Mesenchymal stem cell (in vitro differentiated cells and primary cell): Measurements from ENCODE around the gene BAG5.

Experiments
- DNase-seq: peaks from one replicate; pipeline ENCODE4 v3.0.0-alpha.2; 2013
- H2AFZ ChIP-seq: one replicate; pipeline ENCODE4 v1.6.1; 2013; ENCODE audit warnings: low read depth, mild to moderate bottlenecking, control low read depth, inconsistent platforms, low read length, moderate library complexity
- H2AK5ac ChIP-seq: 2 replicates; pipeline ENCODE4 v1.6.1; 2013; ENCODE audit warnings: low read length, moderate library complexity, mild to moderate bottlenecking, inconsistent platforms; ENCODE audit not compliant: severe bottlenecking
- H2BK120ac ChIP-seq: one replicate; pipeline ENCODE4 v1.6.1; 2013; ENCODE audit warnings: low read depth, mild to moderate bottlenecking, inconsistent platforms, low read length, moderate library complexity
- H2BK12ac ChIP-seq, 2 experiments: one replicate each; pipeline ENCODE4 v1.6.1; 2013; ENCODE audit warnings: inconsistent platforms in 2 of 2, low read length in 2 of 2, mild to moderate bottlenecking in 2 of 2, moderate library complexity in 2 of 2, control low read depth in 1 of 2
- H2BK15ac ChIP-seq: one replicate; pipeline ENCODE4 v1.6.1; 2013; ENCODE audit warnings: mild to moderate bottlenecking, low read depth, inconsistent platforms; ENCODE audit not compliant: poor library complexity, severe bottlenecking
- H2BK5ac ChIP-seq: 2 replicates; pipeline ENCODE4 v1.6.1; 2013; ENCODE audit warnings: low read depth, mild to moderate bottlenecking, low read length, control low read depth, inconsistent platforms; ENCODE audit not compliant: poor library complexity, severe bottlenecking
- H3K14ac ChIP-seq, 2 experiments: one replicate each; pipeline ENCODE4 v1.6.1; 2013; ENCODE audit warnings: inconsistent platforms in 2 of 2, low read length in 2 of 2, control low read depth in 1 of 2, mild to moderate bottlenecking in 1 of 2, moderate library complexity in 1 of 2
- H3K18ac ChIP-seq, 2 experiments: one replicate each; pipeline ENCODE4 v1.6.1; 2013; ENCODE audit warnings: inconsistent platforms in 2 of 2, low read length in 2 of 2, control low read depth in 1 of 2, low read depth in 1 of 2, mild to moderate bottlenecking in 1 of 2
- H3K23ac ChIP-seq, 2 experiments: one replicate each; pipeline ENCODE4 v1.6.1; 2013; ENCODE audit warnings: inconsistent platforms in 2 of 2, low read length in 2 of 2, mild to moderate bottlenecking in 2 of 2, moderate library complexity in 2 of 2, control low read depth in 1 of 2
- H3K27ac ChIP-seq: 2 replicates; pipeline ENCODE4 v1.5.1; 2013; ENCODE audit warnings: mild to moderate bottlenecking, moderate library complexity, low read length, control low read depth, inconsistent platforms; ENCODE audit not compliant: poor library complexity, severe bottlenecking
- H3K27me3 ChIP-seq, 2 experiments: 2 replicates each; pipeline versions ENCODE4 v1.6.1 to v1.7.0; 2013; ENCODE audit warnings: low read length in 2 of 2, mild to moderate bottlenecking in 2 of 2, moderate library complexity in 2 of 2, control low read depth in 1 of 2, inconsistent platforms in 1 of 2; ENCODE audit not compliant: control insufficient read depth in 1 of 2, insufficient read depth in 1 of 2
- H3K36me3 ChIP-seq, 2 experiments: 2 replicates each; pipeline versions ENCODE4 v1.6.1 to v1.7.0; 2013; ENCODE audit warnings: low read length in 2 of 2, control low read depth in 1 of 2, inconsistent platforms in 1 of 2, low read depth in 1 of 2, mild to moderate bottlenecking in 1 of 2; ENCODE audit not compliant: insufficient read depth in 2 of 2, control insufficient read depth in 1 of 2
- H3K4ac ChIP-seq, 2 experiments: one replicate each; pipeline ENCODE4 v1.6.1; 2013; ENCODE audit warnings: inconsistent platforms in 2 of 2, low read length in 2 of 2, mild to moderate bottlenecking in 2 of 2, moderate library complexity in 2 of 2, control low read depth in 1 of 2, low read depth in 1 of 2
- H3K4me1 ChIP-seq: 2 replicates; pipeline ENCODE4 v1.6.1; 2013; ENCODE audit warnings: low read depth, low read length, control low read depth; ENCODE audit not compliant: control insufficient read depth, insufficient read depth
- H3K4me2 ChIP-seq: 2 replicates; pipeline ENCODE4 v1.6.1; 2013; ENCODE audit warnings: low read length, mild to moderate bottlenecking, inconsistent platforms; ENCODE audit not compliant: poor library complexity, severe bottlenecking
- H3K4me3 ChIP-seq, 2 experiments: 2 replicates each; pipeline versions ENCODE4 v1.5.1 to v1.7.0; 2013; ENCODE audit warnings: low read length in 2 of 2, mild to moderate bottlenecking in 2 of 2, control low read depth in 1 of 2, low read depth in 1 of 2; ENCODE audit not compliant: insufficient read depth in 1 of 2
- H3K79me1 ChIP-seq: replicated peaks from 2 replicates; pipeline ENCODE4 v1.6.1; 2013; ENCODE audit warnings: mild to moderate bottlenecking, control low read depth, low read length, inconsistent platforms; ENCODE audit not compliant: poor library complexity, severe bottlenecking
- H3K9ac ChIP-seq: 2 replicates; pipeline ENCODE4 v1.7.0; 2013; ENCODE audit warnings: mild to moderate bottlenecking, low read length, moderate library complexity
- H3K9me3 ChIP-seq: 2 replicates; pipeline ENCODE4 v1.7.0; 2013; ENCODE audit warnings: mild to moderate bottlenecking, low read length; ENCODE audit not compliant: control insufficient read depth
- H4K8ac ChIP-seq: one replicate; pipeline ENCODE4 v1.6.1; 2013; ENCODE audit warnings: inconsistent platforms, mild to moderate bottlenecking, low read length, moderate library complexity
- H4K91ac ChIP-seq: one replicate; pipeline ENCODE4 v1.6.1; 2013; ENCODE audit warnings: mild to moderate bottlenecking, low read length, inconsistent platforms
- WGBS: methylation state at CpG from one replicate; pipeline ENCODE4 v1.1.7; 2013; ENCODE audit warnings: mixed read lengths; 5-methylcytosine and 5-hydroxymethylcytosine counted together

The BAG5 gene

GRCh38 chr14:103536693-103537092 is 25.8 kb downstream of the BAG5 start:
- no peak overlapping the region for H4K8ac ChIP-seq
- H3K27me3 ChIP-seq, result no peaks in the 10 kb centered on the region
- WGBS, result 89% methylated on average over 9 of the region's 9 CpGs
- H2BK5ac ChIP-seq, result no peak overlapping the region
- H3K36me3 ChIP-seq, result peaks cover 9 to 60% of the 10 kb centered on the region in 2 experiments
- H3K9ac ChIP-seq, result peak overlapping the region; percentile 66
- H3K27ac ChIP-seq, result no peak overlapping the region
- H2AFZ ChIP-seq, result no peak overlapping the region
- no peak overlapping the region for H3K4me2 ChIP-seq
- DNase-seq, result no peak
- peaks cover 9% of the 10 kb centered on the region for H3K79me1 ChIP-seq
- no peaks in the 10 kb centered on the region for H3K9me3 ChIP-seq
- no peak overlapping the region for H3K14ac ChIP-seq
- H2AK5ac ChIP-seq, result no peak overlapping the region
- no peak overlapping the region for H4K91ac ChIP-seq
- no peak overlapping the region for H3K4ac ChIP-seq
- no peak overlapping the region for H2BK15ac ChIP-seq
- no peak overlapping the region for H2BK12ac ChIP-seq
- no peak overlapping the region for H3K18ac ChIP-seq
- H2BK120ac ChIP-seq, result no peak overlapping the region
- H3K4me1 ChIP-seq, result peaks cover 45% of the 10 kb centered on the region
- H3K23ac ChIP-seq, result no peak overlapping the region
- no peak overlapping the region for H3K4me3 ChIP-seq

- Histone ChIP-seq H3K79me1 (peaks cover 15% of the 10 kb centered on the region), H3K23ac (no peak overlapping the region), H3K14ac (no peak overlapping the region), H3K36me3 (peaks cover 12 to 66% of the 10 kb centered on the region in 2 experiments), H2BK5ac (no peak overlapping the region), H3K4me2 (no peak overlapping the region), H3K27me3 (no peaks in the 10 kb centered on the region), H3K9me3 (no peaks in the 10 kb centered on the region), H3K27ac (no peak overlapping the region), H2AFZ (no peak overlapping the region), H3K9ac (no peak overlapping the region), H3K18ac (no peak overlapping the region), H2BK120ac (no peak overlapping the region), H4K91ac (no peak overlapping the region), H3K4me1 (peaks cover 44% of the 10 kb centered on the region), H4K8ac (no peak overlapping the region), H3K4ac (no peak overlapping the region), H2BK15ac (no peak overlapping the region), H2BK12ac (no peak overlapping the region), H2AK5ac (no peak overlapping the region), H3K4me3 (no peak overlapping the region)
- whole genome bisulfite sequencing, result 92% methylated on average over 11 of the region's 11 CpGs
- no peak for DNase-seq
These were observed 26.4 kb downstream of the BAG5 start for GRCh38 chr14:103535891-103536565.

DNA sequence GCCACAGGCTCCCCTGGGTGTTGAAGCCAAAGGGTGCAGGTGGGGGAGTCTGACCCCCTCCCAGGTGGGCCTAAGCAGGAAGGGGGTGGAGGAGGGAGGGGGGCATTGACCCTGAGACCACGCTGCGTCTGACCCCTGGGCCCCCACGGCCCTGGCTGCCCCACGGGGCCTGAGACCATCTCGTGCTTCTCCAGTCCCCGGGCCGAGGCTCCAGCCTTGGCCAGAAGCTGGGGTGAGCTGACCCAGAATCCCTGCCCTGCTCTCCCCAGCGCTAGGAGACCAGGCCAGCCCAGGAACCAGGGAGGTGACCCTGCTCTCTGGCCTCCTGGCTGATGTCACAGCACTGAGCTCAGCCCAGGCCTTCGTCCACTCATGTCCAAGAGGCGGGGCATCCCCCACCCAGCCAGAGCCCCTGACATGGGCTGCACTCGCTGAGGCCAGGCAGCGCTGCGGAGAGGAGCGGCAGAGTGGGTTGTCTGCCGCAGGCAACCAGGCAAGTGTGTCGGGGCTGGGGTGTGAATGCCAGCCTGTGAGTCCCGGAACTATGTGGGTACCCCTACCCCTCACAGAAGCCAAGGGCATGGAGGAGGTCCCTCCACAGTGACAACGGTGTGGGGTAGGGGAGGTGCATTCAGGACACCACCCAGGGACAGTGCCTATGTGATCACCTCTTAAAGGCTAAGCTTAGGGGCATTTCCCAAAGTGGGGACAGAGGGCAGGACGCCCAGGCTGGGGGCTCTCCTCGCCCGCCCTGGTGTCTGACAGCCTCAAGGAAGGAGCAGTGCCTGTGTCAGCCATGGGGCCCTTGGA is 27.2 kb downstream of the BAG5 start:
- Histone ChIP-seq H2BK15ac (no peak overlapping the region), H3K4me1 (peaks cover 44% of the 10 kb centered on the region), H3K27ac (no peak overlapping the region), H3K23ac (no peak overlapping the region), H2AK5ac (no peak overlapping the region), H2BK12ac (no peak overlapping the region), H3K14ac (no peak overlapping the region), H3K36me3 (peaks cover 18 to 74% of the 10 kb centered on the region in 2 experiments), H3K4ac (no peak overlapping the region), H3K27me3 (no peaks in the 10 kb centered on the region), H2AFZ (no peak overlapping the region), H3K9me3 (no peaks in the 10 kb centered on the region), H3K79me1 (peaks cover 20% of the 10 kb centered on the region), H3K4me2 (no peak overlapping the region), H3K18ac (no peak overlapping the region), H4K8ac (no peak overlapping the region), H3K9ac (no peak overlapping the region), H2BK120ac (no peak overlapping the region), H3K4me3 (no peak overlapping the region), H4K91ac (peak overlapping the region; percentile 8), H2BK5ac (no peak overlapping the region)
- no peak for DNase-seq
- WGBS, result 88% methylated on average over 21 of the region's 21 CpGs

DNA sequence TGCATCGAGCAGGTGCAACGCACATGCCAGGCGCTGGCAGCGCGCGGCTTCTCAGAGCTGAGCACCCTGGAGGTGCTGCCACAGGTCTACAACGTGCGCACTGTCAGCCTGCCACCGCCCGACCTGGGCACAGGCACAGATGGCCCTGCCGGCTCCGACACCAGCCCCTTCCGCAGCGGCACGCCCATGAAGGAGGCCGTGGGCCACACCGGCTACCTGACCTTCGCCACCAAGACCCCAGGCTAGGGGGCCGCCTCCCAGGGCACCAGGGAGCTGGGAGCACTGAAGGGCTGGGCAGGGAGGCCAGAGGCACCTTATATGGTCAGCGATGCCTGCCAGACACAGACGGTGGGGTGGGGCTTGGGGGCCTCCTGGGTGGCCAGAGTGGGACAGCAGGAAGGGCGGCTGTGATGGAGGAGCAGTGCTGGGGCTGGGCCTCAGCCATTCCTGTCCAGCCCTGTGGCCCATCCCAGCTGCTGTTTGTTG is 27.8 kb downstream of the BAG5 start:
- H3K27ac ChIP-seq, result no peak overlapping the region
- no peak overlapping the region for H2AFZ ChIP-seq
- no peak overlapping the region for H3K4me2 ChIP-seq
- H4K8ac ChIP-seq, result no peak overlapping the region
- H3K9me3 ChIP-seq, result no peaks in the 10 kb centered on the region
- H2BK12ac ChIP-seq, result no peak overlapping the region
- H3K4me1 ChIP-seq, result peaks cover 48% of the 10 kb centered on the region
- DNase-seq, result no peak
- no peak overlapping the region for H2BK15ac ChIP-seq
- H3K4me3 ChIP-seq, result no peak overlapping the region
- H3K27me3 ChIP-seq, result no peaks in the 10 kb centered on the region
- H3K79me1 ChIP-seq, result peaks cover 25% of the 10 kb centered on the region
- H3K18ac ChIP-seq, result no peak overlapping the region
- H2BK120ac ChIP-seq, result no peak overlapping the region
- peaks cover 18 to 75% of the 10 kb centered on the region in 2 experiments for H3K36me3 ChIP-seq
- no peak overlapping the region for H3K4ac ChIP-seq
- no peak overlapping the region for H2BK5ac ChIP-seq
- no peak overlapping the region for H4K91ac ChIP-seq
- no peak overlapping the region for H3K14ac ChIP-seq
- no peak overlapping the region for H2AK5ac ChIP-seq
- no peak overlapping the region for H3K9ac ChIP-seq
- 95% methylated on average over 22 of the region's 22 CpGs for WGBS
- H3K23ac ChIP-seq, result no peak overlapping the region
